Urinary bladder (tissue), 4 donors: ENCODE data around the gene MAP3K2. TPM values are rescaled to one million over a fixed set of nuclear protein-coding genes. Genes with fewer than 3 reads are reported as not detected.
A peak's percentile ranks its signal among the peaks of the same experiment; 100 is the strongest.
"Not testable (repeated sequence)": the region's sequence is repeated elsewhere in the genome, so short reads cannot be mapped to it uniquely, and the experiment has no call there.

Source experiments
- DNase-seq: peaks from one replicate; pipeline ENCODE4 v3.0.0-alpha.2; 2015; ENCODE audit errors: extremely low spot score
- H3K27ac ChIP-seq: one replicate; pipeline ENCODE4 v1.5.1; 2013; ENCODE audit warnings: low read depth, mild to moderate bottlenecking, moderate library complexity
- H3K36me3 ChIP-seq: one replicate; pipeline ENCODE4 v1.6.1; 2013; ENCODE audit warnings: mild to moderate bottlenecking, moderate library complexity; ENCODE audit not compliant: insufficient read depth
- H3K4me1 ChIP-seq: one replicate; pipeline ENCODE4 v1.6.1; 2013; ENCODE audit warnings: mild to moderate bottlenecking, moderate library complexity; ENCODE audit not compliant: insufficient read depth
- H3K4me3 ChIP-seq: one replicate; pipeline ENCODE4 v1.5.1; 2013; ENCODE audit warnings: low read depth, low read length
- whole genome bisulfite sequencing: extraction: QIAGEN DNeasy Blood & Tissue Kit; methylation state at CpG from one replicate; pipeline ENCODE4 v1.1.7; 2013; 5-methylcytosine and 5-hydroxymethylcytosine counted together
- polyA plus RNA-seq: library from polyadenylated mRNA; stranded (reverse); fragments of 200-250 nt; gene quantifications from one replicate; pipeline ENCODE4 v1.2.3, GENCODE V29; 2013
- total RNA-seq: library from RNA; depleted of rRNA; stranded (reverse); fragments of >200 nt; gene quantifications from one replicate; pipeline ENCODE4 v1.2.3, GENCODE V29; 2014
- donor health status: healthy with polysubstance abuse.
- donor health status: healthy.

The MAP3K2 gene
- total and polyA plus RNA-seq, 2 donors, result 11.3 to 61.3 TPM

GRCh38 chr2:127416506-127417001 is 28.8 kb upstream of the MAP3K2 start:
- H3K4me3 ChIP-seq, result peak overlapping the region; percentile 41
- no peak for DNase-seq

GRCh38 chr2:127415593-127416505 is 28.1 kb upstream of the MAP3K2 start:
- no peak for DNase-seq

More at GRCh38 chr2:127416506-127417001, 28.8 kb upstream of the MAP3K2 start:
- Histone ChIP-seq H3K4me1 (no peaks in the 10 kb centered on the region), H3K27ac (no peak overlapping the region), H3K36me3 (no peaks in the 10 kb centered on the region)
- 26% methylated on average over 4 of the region's 4 CpGs for WGBS

GRCh38 chr2:127414638-127415592 is 27.1 kb upstream of the MAP3K2 start:
- DNase-seq, result no peak
- no peaks in the 10 kb centered on the region for H3K4me1 ChIP-seq
- 84% methylated on average over 13 of the region's 13 CpGs for WGBS
- H3K4me3 ChIP-seq, result no peak overlapping the region
- H3K27ac ChIP-seq, result no peak overlapping the region
- H3K36me3 ChIP-seq, result no peaks in the 10 kb centered on the region

More at GRCh38 chr2:127415593-127416505, 28.1 kb upstream of the MAP3K2 start:
- Histone ChIP-seq H3K27ac (no peak overlapping the region), H3K36me3 (no peaks in the 10 kb centered on the region), H3K4me1 (no peaks in the 10 kb centered on the region), H3K4me3 (peak overlapping the region; percentile 41)
- WGBS, result 20% methylated on average over 55 of the region's 55 CpGs

GRCh38 chr2:127413782-127414637 is 26.2 kb upstream of the MAP3K2 start:
- DNase-seq, result no peak
- no peak overlapping the region for H3K4me3 ChIP-seq
- H3K36me3 ChIP-seq, result no peaks in the 10 kb centered on the region
- H3K4me1 ChIP-seq, result no peaks in the 10 kb centered on the region
- WGBS, result 88% methylated on average over 8 of the region's 8 CpGs
- H3K27ac ChIP-seq, result no peak overlapping the region

- no peaks in the 10 kb centered on the region for H3K4me1 ChIP-seq
- DNase-seq, result no peak
- H3K27ac ChIP-seq, result no peak overlapping the region
- H3K4me3 ChIP-seq, result no peak overlapping the region
- no peaks in the 10 kb centered on the region for H3K36me3 ChIP-seq
- WGBS, result 91% methylated on average over 3 of the region's 3 CpGs
These were observed 25.4 kb upstream of the MAP3K2 start for GRCh38 chr2:127413200-127413599.

- Histone ChIP-seq H3K27ac (peak overlapping the region; percentile 7), H3K4me3 (no peak overlapping the region), H3K36me3 (no peaks in the 10 kb centered on the region), H3K4me1 (no peaks in the 10 kb centered on the region)
- DNase-seq, result no peak
- WGBS, result 66% methylated on average over 12 of the region's 12 CpGs
These were observed 24.0 kb upstream of the MAP3K2 start for GRCh38 chr2:127411653-127412369.

GRCh38 chr2:127410871-127411652 is 23.3 kb upstream of the MAP3K2 start:
- Histone ChIP-seq H3K27ac (peak overlapping the region; percentile 74), H3K4me3 (no peak overlapping the region), H3K36me3 (no peaks in the 10 kb centered on the region), H3K4me1 (no peaks in the 10 kb centered on the region)
- WGBS, result 16% methylated on average over 6 of the region's 6 CpGs
- peak; percentile 67 for DNase-seq

- not testable (repeated sequence) for H3K36me3 ChIP-seq, H3K27ac ChIP-seq, H3K4me1 ChIP-seq, H3K4me3 ChIP-seq, DNase-seq
- WGBS, result 97% methylated on average over 8 of the region's 8 CpGs
These were observed 21.9 kb upstream of the MAP3K2 start for GRCh38 chr2:127409716-127410115.

GRCh38 chr2:127408807-127409099 is 21.0 kb upstream of the MAP3K2 start:
- H3K4me3 ChIP-seq, result no peak overlapping the region
- no peak for DNase-seq
- no peak overlapping the region for H3K27ac ChIP-seq
- WGBS, result 84% methylated on average over 10 of the region's 10 CpGs
- no peaks in the 10 kb centered on the region for H3K4me1 ChIP-seq
- H3K36me3 ChIP-seq, result no peaks in the 10 kb centered on the region

- Histone ChIP-seq H3K4me3 (peak overlapping the region; percentile 48), H3K4me1 (no peaks in the 10 kb centered on the region), H3K27ac (peak overlapping the region; percentile 87), H3K36me3 (no peaks in the 10 kb centered on the region)
- peak; percentile 76 for DNase-seq
- WGBS, result 6% methylated on average over 75 of the region's 75 CpGs
These were observed 20.4 kb upstream of the MAP3K2 start for GRCh38 chr2:127408004-127408806.

GRCh38 chr2:127407661-127408003 is 19.9 kb upstream of the MAP3K2 start:
- H3K36me3 ChIP-seq, result no peaks in the 10 kb centered on the region
- H3K4me1 ChIP-seq, result no peaks in the 10 kb centered on the region
- peak overlapping the region; percentile 48 for H3K27ac ChIP-seq
- H3K4me3 ChIP-seq, result peak overlapping the region; percentile 12
- WGBS, result 3% methylated on average over 6 of the region's 6 CpGs
- DNase-seq, result no peak
